GM21529 (cell line): ENCODE results near the gene ESYT1.
"Not testable (repeated sequence)": the region's sequence is repeated elsewhere in the genome, so short reads cannot be mapped to it uniquely, and the experiment has no call there.

Source experiments
- ATAC-seq: cut with Tn5 transposase; IDR thresholded peaks from one replicate; pipeline ENCODE4 v1.9.1; 2021; ENCODE audit not compliant: unreplicated experiment

Gene ESYT1

GRCh38 chr12:56154246-56154771 lies 26.2 kb downstream of the ESYT1 start:
- ATAC-seq: no peak

GRCh38 chr12:56154818-56155217 lies 26.8 kb downstream of the ESYT1 start:
- no peak for ATAC-seq

GRCh38 chr12:56155256-56155845 lies 27.3 kb downstream of the ESYT1 start:
- ATAC-seq: no peak

DNA sequence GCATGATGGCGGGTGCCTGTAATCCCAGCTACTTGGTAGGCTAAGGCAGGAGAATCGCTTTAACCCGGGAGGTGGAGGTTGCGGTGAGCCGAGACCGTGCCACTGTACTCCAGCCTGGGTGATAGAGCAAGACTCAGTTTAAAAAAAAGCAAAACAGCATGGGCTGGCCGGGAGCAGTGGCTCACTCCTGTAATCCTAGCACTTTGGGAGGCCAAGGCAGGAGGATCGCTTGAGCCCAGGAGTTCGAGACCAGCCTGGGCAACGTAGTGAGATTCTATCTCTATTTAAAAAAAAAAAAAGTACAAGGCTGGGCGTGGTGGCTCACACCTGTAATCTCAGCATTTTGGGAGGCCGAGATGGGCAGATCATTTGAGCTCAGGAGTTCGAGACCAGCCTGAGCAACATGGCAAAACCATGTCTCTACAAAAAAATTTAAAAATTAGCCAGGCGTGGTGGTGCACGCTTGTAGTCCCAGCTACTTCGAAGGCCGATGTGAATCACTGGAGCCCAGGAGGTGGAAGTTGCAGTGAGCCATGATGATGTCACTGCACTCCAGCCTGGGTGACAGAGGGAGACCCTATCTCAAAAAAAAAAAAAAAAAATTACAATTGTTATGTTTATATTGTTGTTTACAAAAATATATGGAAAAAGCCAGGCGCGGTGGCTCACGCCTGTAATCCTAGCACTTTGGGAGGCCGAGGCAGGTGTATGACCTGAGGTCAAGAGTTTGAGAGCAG lies 28.6 kb downstream of the ESYT1 start:
- ATAC-seq: not testable (repeated sequence)

DNA sequence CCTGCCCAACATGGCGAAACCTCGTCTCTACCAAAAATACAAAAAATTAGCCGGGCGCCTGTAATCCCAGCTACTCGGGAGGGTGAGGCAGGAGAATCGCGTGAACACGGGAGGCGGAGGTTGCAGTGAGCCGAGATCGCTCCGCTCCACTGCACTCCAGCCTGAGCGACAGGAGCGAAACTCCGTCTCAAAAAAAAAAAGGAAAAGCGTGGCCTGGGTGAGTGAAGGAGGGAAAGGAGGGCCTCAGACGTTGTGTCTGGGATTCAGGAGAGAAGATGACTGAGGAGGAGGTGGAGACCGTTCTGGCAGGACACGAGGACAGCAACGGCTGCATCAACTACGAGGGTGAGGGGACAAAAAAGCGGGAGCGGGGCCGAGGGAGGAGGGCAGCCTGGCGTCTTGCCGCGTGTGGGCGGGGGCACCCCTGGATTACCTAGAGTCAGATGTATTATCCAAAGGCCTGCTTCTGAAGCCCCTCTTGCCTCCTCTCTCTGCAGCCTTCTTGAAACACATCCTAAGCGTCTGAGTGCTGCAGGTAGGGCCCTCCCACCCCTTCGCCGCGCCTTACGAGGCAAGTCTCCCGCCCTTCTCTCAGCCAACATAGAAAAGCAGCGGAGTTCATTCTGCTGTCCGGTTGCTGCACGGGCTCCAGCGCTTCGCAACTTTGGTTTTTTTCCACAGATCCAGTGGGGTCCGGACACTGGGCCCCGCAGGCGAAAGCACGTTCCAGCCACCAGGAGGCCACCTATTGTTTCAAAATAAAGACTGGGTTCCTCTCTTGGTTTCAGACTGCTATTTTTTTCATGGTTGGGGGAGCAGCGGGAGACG lies 29.3 kb downstream of the ESYT1 start:
- peak; percentile 33 for ATAC-seq

- ATAC-seq: peak; percentile 73
Observed at GRCh38 chr12:56158029-56158925, 30.2 kb downstream of the ESYT1 start, which contains the start of gene MYL6. TSS of gene MYL6 (plus strand) at chr12:56158359. CDS start at chr12:56158402, 43 bp downstream.

GRCh38 chr12:56158926-56159461 lies 30.9 kb downstream of the ESYT1 start:
- no peak for ATAC-seq

DNA sequence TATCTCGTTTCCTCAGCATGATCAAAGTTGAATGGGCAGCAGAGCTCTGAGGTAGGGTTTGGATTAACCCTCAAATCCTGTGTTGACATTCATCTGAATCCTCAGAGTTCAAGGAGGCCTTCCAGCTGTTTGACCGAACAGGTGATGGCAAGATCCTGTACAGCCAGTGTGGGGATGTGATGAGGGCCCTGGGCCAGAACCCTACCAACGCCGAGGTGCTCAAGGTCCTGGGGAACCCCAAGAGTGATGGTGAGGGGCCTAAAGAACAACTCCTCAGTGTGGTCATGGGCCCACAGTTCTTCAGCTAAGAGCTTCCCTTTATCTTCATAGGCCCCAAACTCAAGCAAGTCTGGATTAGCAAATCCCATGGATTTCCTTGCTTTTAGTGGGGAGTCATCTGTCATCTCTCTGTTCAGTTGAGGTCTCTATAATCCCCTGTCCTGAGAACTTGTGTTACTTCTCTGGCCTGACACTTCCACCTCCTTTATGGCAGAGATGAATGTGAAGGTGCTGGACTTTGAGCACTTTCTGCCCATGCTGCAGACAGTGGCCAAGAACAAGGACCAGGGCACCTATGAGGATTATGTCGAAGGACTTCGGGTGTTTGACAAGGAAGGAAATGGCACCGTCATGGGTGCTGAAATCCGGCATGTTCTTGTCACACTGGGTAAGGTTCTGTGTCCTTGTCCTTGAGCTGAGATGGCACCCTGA lies 31.6 kb downstream of the ESYT1 start:
- no peak for ATAC-seq

DNA sequence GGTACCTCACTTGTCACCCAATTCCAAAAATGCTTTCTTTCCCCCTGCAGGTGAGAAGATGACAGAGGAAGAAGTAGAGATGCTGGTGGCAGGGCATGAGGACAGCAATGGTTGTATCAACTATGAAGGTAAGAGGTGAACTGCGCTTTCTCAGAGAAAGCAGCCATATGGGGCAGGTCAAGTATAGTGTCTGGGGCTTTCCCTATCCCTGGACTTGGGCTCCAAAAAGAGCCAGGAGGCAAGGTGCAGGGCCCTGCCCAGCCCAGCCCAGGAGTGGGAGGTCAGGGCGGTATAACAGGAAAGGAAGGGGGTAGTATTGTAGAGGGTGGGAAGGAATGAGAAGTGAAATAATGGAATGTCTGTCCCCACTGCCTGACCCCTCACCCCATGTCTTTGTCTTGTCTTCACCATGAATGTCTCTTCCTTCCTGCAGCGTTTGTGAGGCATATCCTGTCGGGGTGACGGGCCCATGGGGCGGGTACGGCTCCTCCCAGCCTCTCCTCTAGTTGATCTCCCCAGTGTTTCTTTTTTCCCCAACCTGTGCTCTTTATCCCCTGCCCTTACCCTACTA lies 32.2 kb downstream of the ESYT1 start:
- ATAC-seq: no peak

DNA sequence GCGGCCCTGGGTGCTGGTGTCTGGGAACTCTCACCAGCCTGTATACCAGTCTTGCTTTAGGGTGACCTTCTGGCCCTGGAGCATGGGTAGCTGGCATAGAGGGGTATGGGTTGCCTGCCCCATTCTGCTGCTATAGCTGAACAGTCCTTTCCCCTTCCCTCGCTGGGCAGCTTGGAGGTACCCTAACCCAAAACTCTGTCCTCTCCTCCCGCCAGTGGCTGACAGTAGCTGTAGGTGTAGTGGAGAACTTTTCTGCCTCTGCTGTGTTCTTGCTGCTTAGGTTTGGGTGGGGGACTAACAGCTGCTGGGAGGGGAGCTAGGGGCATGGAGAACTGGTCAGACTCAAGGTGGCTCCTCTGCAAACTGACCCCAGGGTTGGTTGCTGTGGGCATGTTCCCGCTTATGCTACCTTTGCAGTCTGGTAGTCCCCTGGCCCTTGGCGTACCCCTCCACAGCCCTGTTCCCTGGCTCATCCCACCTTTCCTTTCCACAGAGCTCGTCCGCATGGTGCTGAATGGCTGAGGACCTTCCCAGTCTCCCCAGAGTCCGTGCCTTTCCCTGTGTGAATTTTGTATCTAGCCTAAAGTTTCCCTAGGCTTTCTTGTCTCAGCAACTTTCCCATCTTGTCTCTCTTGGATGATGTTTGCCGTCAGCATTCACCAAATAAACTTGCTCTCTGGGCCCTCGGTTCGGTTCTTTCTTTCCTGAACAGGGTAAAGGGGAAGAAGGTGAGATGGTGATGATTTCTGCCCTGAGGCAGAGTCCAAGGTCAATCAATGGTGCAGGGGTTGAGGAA lies 33.0 kb downstream of the ESYT1 start:
- no peak for ATAC-seq

GRCh38 chr12:56161690-56162351 lies 33.8 kb downstream of the ESYT1 start:
- no peak for ATAC-seq

DNA sequence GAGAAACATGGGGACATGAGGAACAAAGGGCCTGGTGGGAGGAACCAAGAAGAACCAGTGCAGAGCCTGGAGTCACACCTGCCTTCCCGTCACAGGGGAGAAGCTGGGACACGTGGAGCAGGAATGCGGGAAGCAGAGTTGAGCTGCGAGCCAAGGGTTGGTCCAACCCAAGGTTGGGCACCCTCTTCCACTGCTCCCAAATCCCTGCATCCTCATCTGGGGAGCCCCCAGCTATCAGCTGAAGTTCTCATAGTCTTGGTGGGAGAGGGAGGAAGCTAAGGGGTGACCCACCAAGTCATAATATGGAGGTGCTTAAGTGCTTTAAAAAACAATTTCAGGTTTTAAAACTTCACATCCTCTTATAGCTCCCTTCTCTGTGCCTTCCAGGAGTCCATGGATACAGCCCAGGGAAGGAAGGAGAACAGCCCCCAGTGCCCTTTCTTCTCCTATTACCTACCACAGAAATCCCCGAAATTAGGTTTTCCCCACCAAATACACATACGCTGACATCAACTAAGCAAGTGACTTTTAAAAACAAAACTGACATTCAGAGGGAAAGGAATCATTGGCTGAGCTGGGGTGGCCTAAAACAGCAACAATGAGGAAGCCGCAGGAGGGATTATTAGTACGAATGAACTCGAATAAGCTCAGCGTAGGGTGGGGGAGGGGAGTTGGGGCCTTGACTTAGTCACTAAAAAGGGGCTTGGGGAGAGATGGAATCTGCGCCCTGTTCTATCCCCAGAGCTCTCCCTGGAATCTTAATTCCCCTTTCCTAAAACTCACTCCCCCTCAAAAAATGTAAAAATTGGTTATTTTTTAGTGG lies 34.6 kb downstream of the ESYT1 start:
- no peak for ATAC-seq

DNA sequence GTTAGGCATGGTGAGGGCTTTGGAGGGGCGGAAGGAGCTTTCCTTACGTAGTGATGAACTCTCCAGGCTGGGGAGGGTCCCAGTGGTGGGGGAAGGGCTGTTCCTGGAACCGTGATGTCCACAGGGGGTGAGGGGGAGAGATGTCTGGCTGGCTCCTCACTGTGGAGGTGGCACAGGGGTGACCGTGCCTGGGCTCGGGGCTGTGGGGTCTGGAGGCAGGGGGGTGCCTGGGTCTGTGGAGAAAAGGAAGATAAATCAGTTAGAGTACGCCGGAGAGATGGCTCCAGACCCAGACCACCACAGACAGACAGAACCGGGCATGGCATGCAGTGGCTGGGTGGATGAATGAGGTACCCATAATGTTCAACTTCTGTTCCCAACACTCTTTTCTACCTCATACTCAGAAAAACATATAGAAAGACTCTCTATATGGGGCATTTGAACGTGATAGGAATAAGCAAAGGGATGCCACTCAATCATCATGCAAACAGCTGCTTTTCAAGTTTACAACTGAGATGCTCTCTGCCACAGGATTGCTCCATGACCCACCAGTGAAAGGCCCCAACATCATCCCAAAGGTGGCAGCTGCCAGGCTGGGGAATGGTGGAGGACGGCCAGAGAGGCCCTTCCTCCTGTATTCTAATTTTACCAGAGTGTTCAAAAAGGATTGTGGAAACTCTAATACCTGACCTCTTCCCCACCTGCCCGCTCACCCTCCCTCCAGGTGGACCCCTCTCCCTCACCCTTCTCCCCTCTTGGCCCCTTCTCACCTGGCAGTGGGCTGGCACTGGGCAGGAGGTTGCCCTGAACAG lies 35.7 kb downstream of the ESYT1 start:
- no peak for ATAC-seq

GRCh38 chr12:56164345-56164729 lies 36.3 kb downstream of the ESYT1 start:
- ATAC-seq: no peak

- ATAC-seq: no peak
Observed at GRCh38 chr12:56165369-56165768, 37.3 kb downstream of the ESYT1 start.

- no peak for ATAC-seq
Observed at GRCh38 chr12:56169229-56169759, 41.2 kb downstream of the ESYT1 start.
